ENCODE measurements around the gene BCLAF1.

- TF ChIP-seq EP300 (IDR thresholded peaks at IDR 0.05; ENCODE audit: borderline replicate concordance) (no peak), TEAD4 (IDR thresholded peaks at IDR 0.05) (no peak), CEBPB (IDR thresholded peaks at IDR 0.05) (no peak), MAX (IDR thresholded peaks at IDR 0.05) (no peak), YY1 (IDR thresholded peaks at IDR 0.05; ENCODE audit: low read depth) (no peak), EGR1 (IDR thresholded peaks at IDR 0.05) (no peak), TCF12 (IDR thresholded peaks at IDR 0.05; ENCODE audit: low read depth) (no peak), FOXM1 (IDR thresholded peaks at IDR 0.05; ENCODE audit: borderline replicate concordance, low read depth) (no peak), TAF1 (IDR thresholded peaks at IDR 0.05; ENCODE audit: low read depth) (no peak)
Measured at GRCh38 chr6:136252441-136252840, 37.2 kb downstream of the BCLAF1 start.
